GM18909 (cell line): Measurements from ENCODE around the gene HSPA1B.
"Not testable (repeated sequence)": the region's sequence is repeated elsewhere in the genome, so short reads cannot be mapped to it uniquely, and the experiment has no call there.

Experiments used
- ATAC-seq: cut with Tn5 transposase; IDR thresholded peaks from one replicate; pipeline ENCODE4 v1.9.1; 2021; ENCODE audit warnings: mild to moderate bottlenecking; ENCODE audit not compliant: unreplicated experiment, poor library complexity

The HSPA1B gene

DNA sequence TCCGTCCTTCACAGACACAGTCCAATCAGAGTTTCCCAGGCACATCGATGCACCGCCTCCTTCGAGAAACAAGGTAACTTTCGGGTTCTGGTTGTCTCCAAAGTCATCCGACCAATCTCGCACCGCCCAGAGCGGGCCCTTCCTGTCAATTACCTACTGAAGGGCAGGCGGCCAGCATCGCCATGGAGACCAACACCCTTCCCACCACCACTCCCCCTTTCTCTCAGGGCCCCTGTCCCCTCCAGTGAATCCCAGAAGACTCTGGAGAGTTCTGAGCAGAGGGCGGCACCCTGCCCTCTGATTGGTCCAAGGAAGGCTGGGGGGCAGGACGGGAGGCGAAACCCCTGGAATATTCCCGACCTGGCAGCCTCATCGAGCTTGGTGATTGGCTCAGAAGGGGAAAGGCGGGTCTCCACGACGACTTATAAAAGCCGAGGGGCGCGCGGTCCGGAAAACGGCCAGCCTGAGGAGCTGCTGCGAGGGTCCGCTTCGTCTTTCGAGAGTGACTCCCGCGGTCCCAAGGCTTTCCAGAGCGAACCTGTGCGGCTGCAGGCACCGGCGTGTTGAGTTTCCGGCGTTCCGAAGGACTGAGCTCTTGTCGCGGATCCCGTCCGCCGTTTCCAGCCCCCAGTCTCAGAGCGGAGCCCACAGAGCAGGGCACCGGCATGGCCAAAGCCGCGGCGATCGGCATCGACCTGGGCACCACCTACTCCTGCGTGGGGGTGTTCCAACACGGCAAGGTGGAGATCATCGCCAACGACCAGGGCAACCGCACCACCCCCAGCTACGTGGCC, at the start of gene HSPA1B:
Gene HSPA1B, plus strand, starts transcription at position 453 of the 794 bp plus-strand sequence. Its CDS starts 213 bp downstream, at position 666.
- peak; percentile 74 for ATAC-seq

DNA sequence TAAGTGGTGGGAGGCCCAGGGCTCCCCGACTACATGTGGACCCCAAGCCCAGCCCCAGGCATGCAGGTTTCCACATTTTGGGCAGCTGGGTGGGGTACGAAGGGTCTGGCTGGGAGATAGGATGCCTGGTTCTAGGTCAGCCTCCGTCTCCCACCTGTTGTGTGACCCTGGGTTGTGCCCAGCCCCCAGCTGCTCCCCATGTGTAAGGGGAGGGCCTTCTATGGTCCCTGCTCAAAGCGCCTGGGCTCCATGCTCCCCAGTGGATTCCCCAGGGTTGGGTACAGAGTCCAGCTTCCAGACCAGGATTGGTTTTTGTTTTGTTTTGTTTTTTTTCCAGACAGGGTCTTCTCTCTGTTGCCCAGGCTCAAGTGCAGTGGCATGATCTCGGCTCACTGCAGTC, 49.3 kb upstream of the HSPA1B start:
- ATAC-seq, result no peak

DNA sequence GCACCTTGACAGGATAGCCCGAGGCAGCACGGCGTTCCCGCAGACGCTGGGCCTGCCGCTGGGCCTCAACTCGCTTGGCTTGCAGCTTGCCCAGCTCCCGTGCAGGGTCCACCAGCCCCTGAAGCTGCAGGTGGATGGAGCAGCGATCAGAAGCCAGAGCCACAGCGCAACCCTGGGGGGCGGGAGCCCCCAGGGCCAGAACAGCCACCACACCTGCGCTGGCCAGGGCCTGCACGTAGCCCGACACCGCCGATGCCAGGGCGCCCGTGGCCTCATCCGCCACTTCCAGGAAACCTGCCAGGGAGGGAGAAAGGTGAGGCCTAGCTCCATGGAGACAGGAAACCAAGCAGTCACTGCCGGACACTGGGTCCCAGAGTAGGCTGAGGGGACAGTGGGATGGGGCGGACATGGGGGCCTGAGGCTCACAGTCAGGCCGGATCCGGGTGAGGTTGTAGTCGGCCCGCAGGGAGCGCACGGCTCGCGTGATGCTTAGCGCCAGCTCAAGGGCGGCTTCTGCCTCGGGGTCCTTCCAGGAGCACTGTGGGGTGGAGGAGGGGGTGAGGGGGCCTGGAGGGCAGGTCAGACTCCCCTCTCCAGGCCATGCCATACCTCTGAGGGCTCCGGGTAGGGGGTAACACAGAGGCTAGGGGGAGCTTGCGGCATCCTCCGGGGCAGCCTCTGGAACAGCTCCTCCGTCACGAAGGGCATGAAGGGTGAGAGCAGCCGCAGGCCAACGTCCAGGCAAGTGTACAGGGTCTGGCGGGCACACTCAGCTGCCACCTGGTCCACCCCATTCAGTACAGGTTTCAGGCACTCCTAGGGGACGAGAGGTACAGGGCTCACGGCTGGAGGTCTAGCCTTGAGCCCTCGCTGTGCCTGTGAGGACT, 48.3 kb upstream of the HSPA1B start:
- ATAC-seq, result no peak

DNA sequence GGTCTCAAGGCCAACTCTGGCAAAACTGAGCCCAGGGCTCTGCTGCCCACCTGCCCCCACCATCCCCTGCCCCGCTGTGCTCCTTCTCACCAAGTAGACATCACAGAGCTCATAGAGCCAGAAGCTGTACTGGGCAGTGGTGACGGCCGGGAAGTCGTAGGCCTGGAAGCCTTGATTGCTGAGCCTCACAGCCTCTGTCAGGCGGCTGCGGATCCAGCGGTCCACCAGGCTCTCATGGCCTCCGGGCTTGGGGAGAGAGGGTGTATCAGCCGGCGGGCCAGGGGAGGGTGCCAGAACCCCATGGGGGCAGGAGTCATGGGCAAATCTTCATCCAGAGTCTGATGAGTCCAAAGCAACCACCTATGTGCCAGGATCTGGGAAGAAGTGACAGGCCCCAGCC, 47.6 kb upstream of the HSPA1B start:
- no peak for ATAC-seq

DNA sequence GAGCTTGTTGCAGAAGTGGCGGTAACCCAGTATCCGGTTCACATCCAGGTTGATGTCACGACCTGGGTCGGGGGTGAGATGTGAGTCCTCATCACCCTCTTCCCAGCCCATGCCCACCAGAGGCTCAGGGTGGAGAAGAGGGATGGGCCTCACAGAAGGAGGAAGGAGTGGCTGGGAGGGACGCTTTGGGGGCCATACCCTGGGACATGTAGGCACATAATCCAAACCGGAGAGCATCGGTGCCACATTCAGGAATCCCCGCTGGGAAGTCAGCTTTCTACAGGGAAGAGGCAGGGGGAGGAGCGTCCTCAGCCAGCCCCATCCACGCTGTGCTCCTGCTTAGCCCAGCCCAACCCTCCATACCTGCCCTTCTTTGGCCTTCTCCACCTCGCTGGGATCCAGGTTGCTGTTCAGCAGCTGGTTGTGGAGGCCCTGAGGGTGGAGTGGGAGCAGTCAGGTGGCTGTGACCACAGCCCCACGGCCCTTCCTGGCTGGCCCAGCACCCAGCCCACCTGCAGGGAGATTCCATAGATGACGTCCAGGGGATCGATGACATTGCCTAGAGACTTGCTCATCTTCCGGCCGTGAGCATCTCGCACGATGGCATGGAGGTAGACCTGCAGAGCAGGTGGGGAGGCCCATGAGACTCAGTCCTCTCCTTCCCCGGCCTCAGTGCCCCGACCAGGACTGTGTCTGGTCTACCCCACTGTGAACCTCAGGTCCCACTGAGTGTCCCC, 46.9 kb upstream of the HSPA1B start:
- no peak for ATAC-seq

DNA sequence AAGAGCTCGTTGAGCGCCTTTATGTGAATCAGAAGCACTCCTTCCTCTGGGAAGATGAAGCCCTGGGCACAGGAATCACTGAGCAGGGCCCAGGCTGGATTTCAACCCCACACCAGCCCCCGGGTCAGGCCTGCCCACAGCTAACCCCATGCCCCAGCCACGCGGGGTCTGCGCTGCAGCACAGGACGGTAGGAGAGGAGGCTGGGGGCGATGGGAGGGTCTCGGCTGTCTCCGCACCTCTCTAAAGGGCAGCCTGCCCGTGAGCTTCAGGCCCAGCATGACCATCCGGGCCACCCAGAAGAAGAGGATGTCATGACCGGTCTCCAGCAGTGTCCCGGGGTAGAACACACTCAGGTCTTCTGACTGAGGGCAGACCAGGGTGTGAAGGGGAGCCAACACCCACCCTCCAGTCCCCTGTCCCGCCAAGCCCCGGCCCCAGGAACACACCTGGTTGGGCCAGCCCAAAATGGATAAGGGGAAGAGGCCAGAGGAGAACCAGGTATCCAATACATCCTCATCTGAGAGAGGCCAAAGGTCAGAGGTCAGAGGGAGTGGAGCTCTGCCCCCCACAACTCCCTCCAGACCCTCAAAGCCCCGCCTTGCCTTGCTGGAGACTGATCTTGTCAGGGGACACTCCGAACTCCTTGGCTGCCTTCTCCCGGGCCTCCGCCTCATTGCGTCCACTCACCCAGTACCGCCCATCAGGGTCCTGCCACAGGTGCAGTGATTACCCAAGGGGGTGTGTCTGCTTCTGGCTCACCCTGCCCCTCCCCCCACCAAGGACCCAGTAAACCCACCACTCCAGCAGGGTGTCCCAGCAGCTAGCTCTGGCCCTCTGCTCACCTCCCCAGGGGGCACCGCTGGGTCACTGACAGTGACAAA, 46.1 kb upstream of the HSPA1B start:
- no peak for ATAC-seq

DNA sequence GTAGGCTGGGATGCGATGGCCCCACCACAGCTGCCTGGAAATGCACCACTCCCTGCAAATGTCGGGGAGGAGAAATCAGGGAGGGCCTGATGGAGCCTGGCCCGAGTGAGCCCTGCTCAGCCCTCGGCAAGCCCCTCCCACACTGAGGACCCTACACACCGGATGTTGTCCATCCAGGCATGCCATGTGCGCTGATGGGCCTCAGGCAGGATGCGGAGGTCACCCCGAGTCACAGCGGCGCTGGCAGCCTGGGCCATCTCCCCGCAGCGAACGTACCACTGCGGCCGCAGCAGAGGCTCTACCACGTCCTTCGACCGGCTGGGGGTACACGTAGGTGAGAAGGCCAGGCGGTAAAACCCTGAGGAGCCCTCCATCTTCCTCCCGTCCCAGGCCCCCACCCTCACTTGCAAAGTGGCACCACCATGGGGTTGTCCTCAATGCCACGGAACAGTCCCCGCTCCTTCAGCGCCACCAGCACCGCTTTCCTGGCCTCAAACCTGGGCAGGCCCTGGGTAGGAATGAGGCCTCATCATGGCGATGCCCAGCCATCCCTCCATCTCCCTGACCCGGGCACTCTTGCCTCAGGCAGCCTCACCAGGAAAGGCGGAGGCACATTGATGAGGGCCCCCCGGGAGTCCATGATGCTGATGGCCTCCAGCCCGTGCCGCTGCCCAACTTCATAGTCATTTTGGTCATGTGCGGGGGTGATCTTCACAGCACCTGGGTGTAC, 45.2 kb upstream of the HSPA1B start:
- ATAC-seq, result no peak

DNA sequence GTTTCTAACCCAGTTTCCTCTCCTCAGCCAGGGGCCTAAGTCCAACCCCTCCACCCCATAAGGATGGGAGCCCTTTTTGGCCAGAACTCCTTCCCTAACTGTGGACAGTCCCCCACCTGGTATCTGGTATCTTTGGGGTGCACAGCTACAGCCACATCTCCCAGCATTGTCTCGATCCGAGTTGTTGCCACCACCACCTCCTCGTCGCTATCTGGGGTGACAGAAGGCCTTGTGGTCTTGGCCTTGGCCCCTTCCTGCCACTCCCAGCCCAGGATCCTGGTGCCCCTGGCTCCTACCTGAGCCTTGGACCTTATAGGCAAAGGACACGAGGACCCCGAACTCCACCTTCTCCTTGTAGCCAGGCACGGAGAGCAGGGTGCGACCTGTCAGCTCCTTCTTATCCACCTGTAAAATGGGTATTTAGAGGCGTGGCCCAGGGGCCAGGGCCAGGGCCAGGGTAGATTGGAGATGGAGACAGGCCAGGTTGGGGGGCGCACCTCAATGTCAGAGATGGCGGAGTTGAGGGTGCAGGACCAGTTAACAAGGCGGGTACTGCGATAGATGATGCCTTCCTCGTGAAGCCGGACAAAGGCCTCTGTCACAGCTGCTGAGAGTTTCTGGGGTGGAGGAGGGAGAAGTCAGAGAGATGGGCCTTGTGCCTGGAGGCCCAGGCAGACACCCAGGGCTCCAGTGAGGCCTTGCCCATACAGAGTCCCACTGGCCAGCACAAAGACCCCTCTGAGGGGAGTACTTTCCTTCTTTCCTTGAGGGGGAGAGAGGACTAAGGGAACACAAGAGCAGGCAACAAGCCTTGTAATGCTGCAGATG, 43.2 kb upstream of the HSPA1B start:
- ATAC-seq, result no peak

DNA sequence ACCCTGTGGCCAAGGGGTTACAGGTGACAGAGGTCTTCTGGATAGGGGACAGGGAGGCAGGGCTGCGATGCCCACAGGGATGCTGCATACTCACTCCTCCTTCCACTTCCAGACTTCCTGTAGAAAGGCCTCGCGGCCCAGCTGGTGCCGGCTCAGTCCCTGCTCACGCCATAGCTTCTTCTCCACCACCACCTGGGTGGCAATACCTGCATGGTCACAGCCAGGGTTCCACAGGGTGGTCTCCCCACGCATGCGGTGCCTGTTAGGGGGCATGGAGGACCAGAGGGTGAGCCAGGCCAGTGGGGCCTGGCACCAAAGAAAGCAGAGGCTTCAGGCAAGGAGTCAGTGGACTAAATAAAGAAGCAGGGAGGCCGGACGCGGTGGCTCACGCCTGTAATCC, 42.1 kb upstream of the HSPA1B start:
- no peak for ATAC-seq

DNA sequence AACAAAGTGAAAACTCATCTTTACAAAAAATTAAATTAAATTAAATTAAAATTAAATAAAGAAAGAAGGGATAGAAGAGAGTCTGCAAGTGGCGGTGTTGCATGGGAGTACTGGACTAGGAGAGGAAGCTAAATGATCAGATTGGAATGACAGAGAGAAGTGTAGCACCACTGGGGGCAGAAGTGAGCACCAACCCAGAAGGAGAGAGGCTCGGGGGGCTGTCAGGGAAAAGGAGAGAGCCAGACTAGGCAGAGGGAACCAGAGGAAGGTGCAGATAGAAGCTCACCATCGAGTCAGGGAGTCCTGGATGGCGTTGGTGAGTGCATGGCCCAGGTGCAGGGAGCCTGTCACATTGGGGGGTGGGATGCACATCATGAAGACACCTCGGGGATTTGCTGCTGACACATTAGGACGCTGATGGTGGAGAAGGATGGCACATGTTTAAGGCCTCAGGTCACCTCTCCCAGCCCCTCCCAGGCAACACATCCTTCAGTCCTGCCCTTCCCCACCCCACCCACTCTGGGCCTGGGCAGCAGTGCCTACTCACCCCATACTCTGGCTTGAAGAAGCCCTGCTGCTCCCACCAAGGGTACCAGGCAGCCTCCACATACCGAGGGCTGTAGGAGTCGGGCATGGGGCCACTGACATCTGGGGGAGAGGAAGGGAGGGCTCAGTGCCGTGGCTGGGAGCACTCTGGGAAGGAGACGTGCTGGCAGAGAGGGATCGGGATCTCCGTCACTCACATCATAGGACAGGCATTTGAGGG, 36.0 kb upstream of the HSPA1B start:
- ATAC-seq, result no peak

DNA sequence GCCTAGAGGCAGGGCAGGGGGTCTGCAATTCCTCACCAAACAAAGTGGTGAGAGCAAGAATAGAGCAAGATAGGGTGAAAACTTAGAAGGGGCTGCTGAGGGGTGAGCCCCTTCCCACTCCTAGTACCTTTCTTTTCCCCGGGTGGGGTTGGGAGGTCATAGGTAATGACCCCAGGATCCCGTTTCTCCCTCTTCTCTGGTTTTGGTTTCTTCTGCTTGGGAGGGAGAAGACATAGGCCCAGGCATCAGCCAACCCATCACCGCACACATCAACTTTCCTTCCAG, 35.5 kb upstream of the HSPA1B start:
- no peak for ATAC-seq

DNA sequence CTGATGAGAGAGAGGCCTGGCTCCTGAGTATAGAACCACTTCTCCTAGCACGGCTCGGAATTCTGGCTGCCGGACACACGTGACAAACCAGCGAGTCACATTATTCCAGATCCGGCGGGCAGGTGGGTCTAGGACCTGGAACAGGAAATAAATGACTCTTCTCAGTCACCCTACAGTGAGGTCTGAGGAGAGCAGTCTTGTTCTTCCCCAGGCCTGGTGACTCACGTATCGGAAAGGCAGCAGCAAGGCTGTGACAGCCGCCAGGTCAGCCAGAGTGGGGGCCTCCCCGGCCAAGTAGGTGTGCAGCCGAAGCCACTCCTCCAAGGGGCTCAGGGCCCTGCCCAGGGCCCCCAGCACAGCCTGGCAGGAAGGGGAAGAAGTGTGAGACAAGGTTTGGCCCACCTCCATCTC, 34.8 kb upstream of the HSPA1B start:
- ATAC-seq, result no peak

DNA sequence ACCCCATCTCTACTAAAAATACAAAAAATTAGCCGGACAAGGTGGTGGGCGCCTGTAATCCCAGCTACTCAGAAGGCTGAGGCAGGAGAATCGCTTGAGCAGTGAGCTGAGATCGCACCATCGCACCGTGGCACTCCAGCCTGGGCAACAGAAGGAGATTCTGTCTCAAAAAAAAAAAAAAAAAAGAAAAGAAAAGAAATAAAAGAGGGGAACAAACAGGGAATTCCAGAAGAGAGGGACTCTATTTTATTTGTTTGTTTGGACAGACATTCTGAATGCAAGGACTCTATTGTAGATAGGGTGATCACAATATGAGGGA, 33.7 kb upstream of the HSPA1B start:
- not testable (repeated sequence) for ATAC-seq

DNA sequence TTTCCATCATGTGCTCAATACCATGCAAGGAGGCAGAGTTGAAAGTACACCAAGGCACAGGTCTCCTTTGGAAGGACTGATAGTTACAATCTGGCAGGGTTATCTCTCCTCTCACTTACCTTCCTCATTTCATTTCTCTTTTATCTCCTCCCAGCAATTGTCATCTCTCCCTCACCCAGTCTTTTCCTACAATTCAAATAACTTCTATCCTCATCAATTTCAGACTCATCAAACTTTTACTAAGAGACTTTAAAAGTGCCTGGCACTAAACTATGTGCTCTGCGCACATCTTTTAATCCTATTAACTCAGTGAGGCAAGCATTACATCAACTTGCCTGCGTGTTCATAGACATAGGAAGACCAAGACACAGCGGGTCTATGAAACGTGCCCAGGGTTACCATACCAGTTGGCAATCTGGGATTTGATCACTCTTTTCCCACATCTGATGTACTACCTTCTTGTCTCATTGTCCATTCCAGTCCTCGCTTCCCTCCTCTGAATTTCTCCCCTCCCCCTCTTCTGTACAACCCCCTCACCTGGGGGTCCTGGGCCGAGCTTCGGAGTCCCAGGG, 33.2 kb upstream of the HSPA1B start:
- no peak for ATAC-seq

DNA sequence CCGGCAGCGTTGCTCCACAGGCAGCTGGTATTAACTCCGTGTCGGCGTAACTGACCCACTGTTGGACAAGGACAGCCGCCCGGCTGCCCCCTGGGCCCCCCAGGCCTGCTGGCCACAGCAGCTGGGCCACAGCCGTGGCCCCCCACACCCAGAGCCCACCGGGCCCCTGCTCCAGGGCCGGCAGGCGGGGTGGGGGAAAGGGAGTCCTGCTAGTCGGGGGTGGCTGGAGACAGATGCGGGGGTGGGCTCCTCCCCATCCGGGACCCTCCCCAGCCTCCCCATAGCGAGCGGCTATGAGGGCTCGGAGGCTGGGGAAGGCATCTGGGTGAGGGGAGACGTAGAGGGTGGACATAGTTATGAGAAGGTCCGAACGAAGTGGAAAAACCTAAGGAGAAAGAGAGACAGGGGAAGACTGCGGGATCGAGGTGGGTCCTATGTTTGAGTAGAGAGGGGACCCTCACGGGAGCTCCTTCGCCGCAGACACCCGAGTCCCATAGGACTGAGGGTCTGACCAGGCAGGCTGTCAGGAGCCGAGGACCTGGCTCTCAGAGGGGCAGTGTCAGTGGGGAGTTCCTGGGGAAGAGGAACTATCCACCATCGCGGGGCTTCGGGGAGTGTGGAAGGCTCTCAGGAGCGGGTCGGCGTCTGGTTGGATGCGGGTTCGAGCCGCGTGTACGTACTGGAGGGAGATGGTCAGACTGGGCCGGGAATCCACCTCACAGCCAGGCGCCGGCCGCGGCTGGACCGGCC, 32.5 kb upstream of the HSPA1B start:
- peak; percentile 18 for ATAC-seq

DNA sequence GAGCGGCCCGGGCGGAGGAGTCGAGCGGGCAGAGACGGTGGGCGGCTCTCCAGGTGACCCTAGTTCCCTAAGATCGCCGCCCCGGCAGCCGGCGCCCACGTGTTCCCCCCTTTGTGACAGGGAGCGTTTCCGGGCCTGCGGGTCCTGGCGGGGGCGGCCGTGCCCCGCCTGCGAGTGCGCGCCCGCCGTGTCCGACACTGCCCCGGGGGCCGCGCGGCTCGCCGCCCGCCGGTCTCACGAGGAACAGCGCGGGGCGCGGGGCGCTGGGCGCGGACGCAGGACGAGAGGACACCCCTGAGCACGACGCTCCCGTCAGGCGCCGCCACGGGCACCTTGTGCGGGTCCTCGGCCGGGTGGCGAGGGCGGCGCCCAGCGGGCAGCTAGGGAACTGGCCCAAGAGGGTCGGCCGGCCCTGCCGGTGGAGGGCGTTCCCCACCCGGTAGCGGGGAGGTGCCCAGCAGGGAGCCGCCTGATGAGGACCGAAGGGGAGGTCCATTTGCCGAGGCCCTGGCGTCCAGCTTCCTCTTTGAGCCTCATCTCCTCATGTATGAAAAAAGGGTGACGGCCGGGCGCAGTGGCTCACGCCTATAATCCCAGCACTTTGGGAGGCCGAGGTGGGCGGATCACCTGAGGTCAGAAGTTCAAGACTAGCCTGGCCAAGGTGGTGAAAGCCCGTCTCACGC, 31.8 kb upstream of the HSPA1B start, which contains the start of gene VARS1:
Gene VARS1, minus strand, starts transcription at position 137 of the 683 bp plus-strand sequence. CDS start 535 bp downstream, outside the sequence.
- peak; percentile 74 for ATAC-seq
